Astrocyte (in vitro differentiated cells and primary cell): ENCODE data around the gene FFAR1.

Experiments
- CTCF ChIP-seq: IDR thresholded peaks from 2 replicates; pipeline ENCODE4 v1.5.1; 2011; ENCODE audit warnings: low read depth, mild to moderate bottlenecking, inconsistent platforms, low read length, moderate library complexity; ENCODE audit not compliant: insufficient read depth
- EZH2 ChIP-seq: IDR thresholded peaks from 2 replicates; pipeline ENCODE4 v1.6.1; 2012; ENCODE audit warnings: mild to moderate bottlenecking, low read length, inconsistent platforms; ENCODE audit not compliant: insufficient read depth

DNA sequence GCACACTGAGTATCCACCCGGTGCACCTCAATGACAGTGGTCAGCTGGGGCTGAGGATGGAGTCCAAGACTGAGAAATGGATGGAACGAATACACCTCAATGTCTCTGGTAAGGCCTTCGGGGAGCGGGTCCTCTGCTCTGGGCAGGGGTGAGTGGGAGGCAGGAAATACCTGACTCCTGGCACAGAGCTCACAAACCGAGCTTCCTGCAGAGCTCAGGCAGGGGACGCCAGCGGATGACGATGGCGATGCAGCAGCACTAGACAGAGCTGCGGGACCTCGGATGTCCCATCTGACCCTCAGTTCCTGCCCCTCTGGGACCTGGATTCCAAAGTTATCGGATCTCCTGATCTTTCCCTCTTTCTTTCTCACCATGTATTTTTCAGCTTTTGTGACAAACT lies 14.9 kb upstream of the FFAR1 start:
- no peak for TF ChIP-seq CTCF
- TF ChIP-seq EZH2: no peak
